Esophagus squamous epithelium (tissue), 5 donors: Measurements from ENCODE around the gene ARHGAP12. TPM values are rescaled to one million over a fixed set of nuclear protein-coding genes. Genes with fewer than 3 reads are reported as not detected.

Experiments
- DNase-seq: peaks from one replicate; lab custom pipeline; 2025; lab: John Stamatoyannopoulos, UW
- H3K27ac ChIP-seq, 4 donors: fragments of 200-600 bp; sonication (generic); one replicate each; pipeline ENCODE4 v1.5.1; 2016 to 2019; ENCODE audit warnings: mild to moderate bottlenecking in 1 of 4
- H3K27me3 ChIP-seq, 4 donors: fragments of 200-600 bp; sonication (generic); 1 replicate in 3 of 4; 2 replicates in 1 of 4; pipeline versions ENCODE4 v1.5.1 to v1.6.0; 2017 to 2021; ENCODE audit warnings: antibody characterized with exemption in 1 of 4
- H3K36me3 ChIP-seq, 3 donors: fragments of 200-600 bp; sonication (generic); one replicate each; pipeline ENCODE4 v1.5.1; 2016 to 2019
- H3K4me1 ChIP-seq, 3 donors: fragments of 200-600 bp; sonication (generic); one replicate each; pipeline ENCODE4 v1.5.1; 2017 to 2019
- H3K4me3 ChIP-seq, 4 donors: fragments of 200-600 bp; sonication (generic); 1 replicate in 3 of 4; 2 replicates in 1 of 4; pipeline ENCODE4 v1.5.1; 2016 to 2019; ENCODE audit warnings: mild to moderate bottlenecking in 2 of 4, moderate library complexity in 1 of 4
- H3K9me3 ChIP-seq, 3 donors: fragments of 200-600 bp; sonication (generic); one replicate each; pipeline ENCODE4 v1.5.1; 2016 to 2019
- POLR2A ChIP-seq, 4 donors: fragments of 450-650 bp; IDR thresholded peaks; one replicate each; pipeline ENCODE4 v1.6.1; 2017; ENCODE audit warnings: antibody characterized with exemption in 4 of 4, mild to moderate bottlenecking in 4 of 4, moderate library complexity in 3 of 4
- WGBS, 2 donors: methylation state at CpG; one replicate each; pipeline ENCODE4 v1.1.5; 2018; 5-methylcytosine and 5-hydroxymethylcytosine counted together
- intact Hi-C: fragments of 100-400 bp; cut with DNase I; formaldehyde crosslinking; loops from one replicate; pipeline ENCODE4 v1.15.0; 2022
- total RNA-seq, 4 donors: library from RNA; depleted of rRNA; stranded (reverse); fragments of >200 nt; gene quantifications; one replicate each; pipeline ENCODE4 v1.1.0, GENCODE V29; 2016
- TF ChIP-seq, protein P1 (sequence below), 6 experiments: fragments of 450-650 bp in 4 of 6; fragments of 200-600 bp in 2 of 6; sonication (generic) in 2 of 6; IDR thresholded peaks; one replicate each; pipeline ENCODE4 v1.5.1; 2016 to 2019; ENCODE audit warnings: antibody characterized with exemption in 6 of 6, mild to moderate bottlenecking in 4 of 6, moderate library complexity in 4 of 6
- donor health status: DM: yes; HTN: yes; CAD: no.

The ARHGAP12 gene
- total RNA-seq, 4 donors from 2014 or later, result 8.5 to 31.3 (median 16.9) TPM

DNA sequence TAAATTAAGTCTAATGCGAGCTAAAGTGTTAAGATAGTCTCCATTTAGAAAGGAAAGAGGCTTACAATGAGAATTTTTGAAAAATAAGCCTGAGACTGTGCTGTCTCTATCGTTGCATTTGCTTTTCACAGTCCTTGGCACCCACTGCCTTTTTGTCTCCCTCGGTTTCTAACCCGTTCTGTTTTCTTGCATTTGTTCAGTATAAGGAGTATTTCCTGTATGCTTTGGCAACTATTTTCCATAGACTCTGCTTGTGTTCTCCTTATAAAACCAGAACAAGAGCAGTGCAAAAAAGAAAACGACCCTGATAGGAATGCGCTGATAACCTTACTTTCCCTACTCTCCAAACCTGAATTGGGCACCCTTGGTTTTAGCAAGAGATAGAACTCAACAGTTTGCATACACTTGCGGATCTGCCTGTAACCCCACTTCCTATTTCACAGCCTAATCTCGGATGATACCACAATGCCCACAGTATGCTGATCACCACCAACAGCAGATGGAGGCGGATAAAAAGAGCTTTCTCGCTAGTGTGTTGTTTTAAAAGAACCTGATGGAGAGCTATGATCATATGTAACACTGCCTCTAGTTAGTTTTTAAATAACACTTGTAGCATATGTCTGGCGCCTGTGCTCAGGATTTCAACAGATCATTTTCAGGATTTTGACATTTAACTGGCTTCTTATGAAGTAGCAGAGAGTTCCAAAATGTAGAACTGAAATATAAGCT, 1.6 kb upstream of the ARHGAP12 start:
- intact Hi-C loops, result no loop called here
- H3K36me3 ChIP-seq, result no peaks in the 10 kb centered on the region
- WGBS, 2 donors, result 7 to 17% methylated on average over 11 of the region's 11 CpGs
- no peaks in the 10 kb centered on the region for H3K27me3 ChIP-seq
- no peak for DNase-seq
- TF ChIP-seq, protein P1, sequence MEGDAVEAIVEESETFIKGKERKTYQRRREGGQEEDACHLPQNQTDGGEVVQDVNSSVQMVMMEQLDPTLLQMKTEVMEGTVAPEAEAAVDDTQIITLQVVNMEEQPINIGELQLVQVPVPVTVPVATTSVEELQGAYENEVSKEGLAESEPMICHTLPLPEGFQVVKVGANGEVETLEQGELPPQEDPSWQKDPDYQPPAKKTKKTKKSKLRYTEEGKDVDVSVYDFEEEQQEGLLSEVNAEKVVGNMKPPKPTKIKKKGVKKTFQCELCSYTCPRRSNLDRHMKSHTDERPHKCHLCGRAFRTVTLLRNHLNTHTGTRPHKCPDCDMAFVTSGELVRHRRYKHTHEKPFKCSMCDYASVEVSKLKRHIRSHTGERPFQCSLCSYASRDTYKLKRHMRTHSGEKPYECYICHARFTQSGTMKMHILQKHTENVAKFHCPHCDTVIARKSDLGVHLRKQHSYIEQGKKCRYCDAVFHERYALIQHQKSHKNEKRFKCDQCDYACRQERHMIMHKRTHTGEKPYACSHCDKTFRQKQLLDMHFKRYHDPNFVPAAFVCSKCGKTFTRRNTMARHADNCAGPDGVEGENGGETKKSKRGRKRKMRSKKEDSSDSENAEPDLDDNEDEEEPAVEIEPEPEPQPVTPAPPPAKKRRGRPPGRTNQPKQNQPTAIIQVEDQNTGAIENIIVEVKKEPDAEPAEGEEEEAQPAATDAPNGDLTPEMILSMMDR (IDR thresholded peaks at IDR 0.05), result no peak
- TF ChIP-seq POLR2A (IDR thresholded peaks at IDR 0.05), result no peak
- no peaks in the 10 kb centered on the region for H3K9me3 ChIP-seq
- peak overlapping the region; percentile 60 to 92 (median 88) for H3K4me3 ChIP-seq
- peak overlapping the region; percentile 88 to 98 (median 96) for H3K27ac ChIP-seq
- H3K4me1 ChIP-seq, result peaks cover 9 to 42% (median 11%) of the 10 kb centered on the region in 3 donors

DNA sequence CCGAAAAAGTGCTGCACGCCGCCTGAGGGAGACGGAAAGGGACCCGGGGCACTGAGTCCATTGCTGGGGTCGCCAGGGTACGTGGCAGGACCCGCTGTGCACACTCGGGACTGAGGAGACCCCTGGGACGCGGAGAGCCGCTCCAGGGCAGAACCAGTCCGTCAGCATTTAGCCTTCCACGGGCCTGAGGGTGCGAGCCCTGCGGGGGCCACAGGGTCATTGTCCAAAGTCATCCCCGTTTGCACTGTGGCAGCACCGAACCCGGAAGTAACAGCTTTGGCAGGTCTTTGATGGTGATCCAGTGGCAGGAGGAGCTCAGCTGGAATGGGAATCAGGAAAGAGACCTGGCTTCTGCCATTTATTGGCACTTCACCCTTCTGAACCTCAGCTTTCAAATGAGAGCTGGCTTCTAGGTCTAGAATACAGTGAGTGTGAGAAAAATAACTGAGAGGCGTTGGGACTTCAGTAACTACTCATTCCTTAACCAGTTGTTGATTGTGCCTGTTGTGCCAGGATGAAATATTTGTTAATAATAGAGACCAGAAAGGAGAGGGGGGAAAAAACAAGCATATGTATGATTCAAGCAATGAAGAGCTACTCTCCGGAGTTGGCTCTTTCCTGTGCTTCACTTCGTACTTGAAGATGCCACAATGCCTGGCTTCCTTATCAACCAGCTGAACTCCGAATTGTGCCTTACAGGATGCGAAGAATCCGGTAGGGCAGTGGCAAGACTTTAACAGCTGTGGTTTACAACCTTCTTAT, 811 bp upstream of the ARHGAP12 start:
- WGBS, 2 donors, result 1 to 3% methylated on average over 9 to 10 of the region's 25 CpGs
- TF ChIP-seq, protein P1 (IDR thresholded peaks at IDR 0.05), result no peak
- TF ChIP-seq POLR2A (IDR thresholded peaks at IDR 0.05), result no peak
- H3K4me1 ChIP-seq, result peaks cover 9 to 46% (median 11%) of the 10 kb centered on the region in 3 donors

DNA sequence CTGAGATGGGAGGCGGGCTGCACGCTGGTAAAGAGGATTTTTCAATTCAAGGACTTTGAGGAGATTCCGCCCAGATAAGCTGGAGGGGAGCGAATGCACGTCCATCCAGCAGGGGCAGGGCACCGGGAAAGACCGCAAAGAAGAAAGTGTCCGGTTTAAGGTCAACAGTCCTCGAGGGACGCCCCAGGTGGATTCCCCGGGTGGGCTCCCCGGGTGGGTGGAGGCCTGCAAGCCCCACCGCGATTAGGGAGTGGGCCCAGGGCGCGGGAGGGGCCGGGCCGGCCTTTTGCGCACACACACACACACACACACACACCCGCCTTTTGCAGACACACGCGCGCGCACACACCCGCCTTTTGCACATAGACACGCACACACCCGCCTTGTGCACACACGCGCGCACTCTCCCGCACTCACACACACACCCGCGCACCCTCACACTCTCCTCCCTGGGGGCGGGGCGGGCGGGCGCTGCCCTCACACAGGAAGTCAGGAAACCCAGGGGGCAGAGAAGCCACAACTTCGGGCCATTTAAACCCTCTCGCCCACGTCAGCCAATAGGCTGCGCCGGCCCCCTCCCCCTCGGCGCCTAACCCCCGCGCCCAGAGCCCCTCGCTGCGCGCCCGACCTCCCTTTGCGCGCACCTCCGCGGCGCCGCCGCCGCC, 615 bp downstream of the ARHGAP12 start:
- peaks cover 9 to 46% (median 11%) of the 10 kb centered on the region in 3 donors for H3K4me1 ChIP-seq
- peak overlapping the region; percentile 60 to 92 (median 88) for H3K4me3 ChIP-seq
- H3K36me3 ChIP-seq, result no peaks in the 10 kb centered on the region
- WGBS, 2 donors, result 0% methylated on average over 2 to 15 of the region's 58 CpGs
- H3K27ac ChIP-seq, result peak overlapping the region; percentile 88 to 98 (median 96)
- peak; percentile 19 for DNase-seq
- intact Hi-C loops, result no loop called here
- TF ChIP-seq, protein P1 (IDR thresholded peaks at IDR 0.05), result peak in 5 of 6 experiments; percentile 15 to 41 (median 20)
- TF ChIP-seq POLR2A (IDR thresholded peaks at IDR 0.05), result no peak
- no peaks in the 10 kb centered on the region for H3K9me3 ChIP-seq
- no peaks in the 10 kb centered on the region for H3K27me3 ChIP-seq

More for the DNA sequence above, 811 bp upstream of the ARHGAP12 start:
- peak overlapping the region; percentile 88 to 98 (median 96) for H3K27ac ChIP-seq
- no peaks in the 10 kb centered on the region for H3K36me3 ChIP-seq
- peak overlapping the region; percentile 60 to 92 (median 88) for H3K4me3 ChIP-seq
- intact Hi-C loops, result no loop called here
- DNase-seq, result no peak
- H3K9me3 ChIP-seq, result no peaks in the 10 kb centered on the region
- H3K27me3 ChIP-seq, result no peaks in the 10 kb centered on the region

DNA sequence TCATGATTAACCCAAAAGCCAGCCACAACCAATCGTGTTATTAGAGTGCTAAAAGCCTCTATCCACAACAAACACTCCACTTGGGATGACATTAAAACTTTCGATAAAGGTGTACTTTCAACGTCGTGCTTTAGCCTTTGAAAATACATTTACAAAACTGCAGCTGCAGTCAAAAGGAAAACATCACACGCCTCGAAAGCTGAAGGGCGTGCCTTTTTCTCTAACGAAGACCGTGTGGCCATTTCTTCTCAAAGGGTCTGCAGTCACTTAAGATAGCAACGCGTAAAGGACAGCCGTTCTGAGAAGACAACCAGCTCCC, 1.1 kb downstream of the ARHGAP12 start:
- no peaks in the 10 kb centered on the region for H3K9me3 ChIP-seq
- intact Hi-C loops, result no loop called here
- TF ChIP-seq, protein P1 (IDR thresholded peaks at IDR 0.05), result no peak
- TF ChIP-seq POLR2A (IDR thresholded peaks at IDR 0.05), result no peak
- no peak for DNase-seq
- no peaks in the 10 kb centered on the region for H3K27me3 ChIP-seq
- peak overlapping the region; percentile 60 to 92 (median 88) for H3K4me3 ChIP-seq
- 0 to 2% methylated on average over 12 of the region's 12 CpGs for WGBS, 2 donors
- H3K36me3 ChIP-seq, result no peaks in the 10 kb centered on the region
- H3K4me1 ChIP-seq, result peaks cover 9 to 46% (median 11%) of the 10 kb centered on the region in 3 donors
- peak overlapping the region; percentile 88 to 98 (median 96) for H3K27ac ChIP-seq
